ENCODE data around the gene SLC39A1.

The SLC39A1 gene

DNA sequence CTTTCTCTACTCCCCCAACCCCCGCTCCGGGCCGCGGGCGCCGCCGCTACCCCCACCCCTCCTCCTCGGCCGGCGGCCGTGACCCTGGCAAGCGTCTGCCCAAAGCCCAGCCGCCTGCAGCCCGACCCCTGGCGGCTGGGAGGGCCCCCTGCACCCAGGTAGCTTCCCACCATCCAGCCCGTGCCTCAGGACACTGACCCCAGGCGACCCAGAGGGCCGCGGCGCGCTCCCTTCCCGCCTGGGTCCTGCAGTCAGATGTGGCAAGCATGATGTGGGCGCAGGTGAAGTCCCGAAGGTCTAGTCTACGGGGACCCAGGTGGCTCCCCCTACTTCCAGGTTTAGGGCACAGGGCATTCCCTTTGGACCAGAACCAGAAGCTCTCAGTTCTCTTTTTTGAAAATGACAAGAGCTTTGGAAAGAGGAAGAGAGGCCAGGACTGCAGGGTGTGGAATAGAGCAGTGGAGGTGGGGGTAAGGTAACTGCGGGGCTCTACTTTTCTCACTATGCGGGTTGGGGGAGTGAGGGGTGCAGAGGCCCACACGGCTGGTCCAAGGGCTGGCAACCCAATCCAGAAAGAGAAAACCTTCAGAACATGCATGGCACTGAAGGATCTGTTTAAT, 16.6 kb downstream of the SLC39A1 start, which contains the start of gene DENND4B:
Gene DENND4B, minus strand, starts transcription at position 97 of the 620 bp plus-strand sequence. CDS start 2,344 bp downstream, outside the sequence.
- DNase-seq (ENCODE audit: low read depth) = peak; percentile 72

DNA sequence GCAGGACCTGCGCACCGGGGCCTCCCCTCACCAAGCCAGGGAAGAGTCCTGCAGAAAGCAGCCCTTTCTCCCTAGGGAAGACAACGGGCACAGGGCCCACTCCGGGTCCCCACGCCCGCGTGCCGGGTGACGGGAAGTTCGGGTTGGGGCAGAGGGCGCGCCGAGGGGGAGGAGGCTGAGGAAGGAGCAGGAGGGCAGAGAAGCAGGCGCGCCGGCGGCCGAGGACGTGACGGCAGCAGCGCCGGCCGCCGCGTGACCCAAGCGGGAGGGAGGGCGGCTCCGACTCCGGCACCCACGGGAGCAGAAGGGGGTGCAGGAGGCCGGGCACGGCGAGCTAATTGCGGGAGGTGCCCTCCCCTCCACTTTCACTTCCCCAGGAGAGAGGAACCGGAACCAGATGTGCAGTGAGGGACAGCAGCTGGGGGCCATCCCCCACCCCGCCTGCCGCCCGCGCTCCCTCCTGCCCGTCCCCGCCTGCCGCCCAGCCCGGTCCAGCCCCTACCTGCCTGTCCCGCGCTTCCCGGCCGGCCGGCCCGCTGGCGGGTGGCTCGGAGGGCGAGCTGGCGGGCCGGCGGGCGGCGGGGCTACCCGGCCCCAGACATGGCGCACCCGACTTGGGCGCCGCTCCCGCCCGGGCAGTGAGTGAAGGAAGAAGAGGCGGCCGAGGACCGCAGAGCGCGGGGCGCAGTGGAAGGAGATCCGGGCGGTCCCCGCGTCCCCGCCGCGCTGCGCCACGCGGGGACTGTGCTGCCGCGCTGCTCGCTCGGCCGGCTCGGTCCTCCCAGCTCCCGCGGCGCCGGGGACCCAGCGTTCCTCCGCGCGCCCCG, 17.3 kb downstream of the SLC39A1 start:
- peak; percentile 60 for DNase-seq (ENCODE audit: low read depth)

DNA sequence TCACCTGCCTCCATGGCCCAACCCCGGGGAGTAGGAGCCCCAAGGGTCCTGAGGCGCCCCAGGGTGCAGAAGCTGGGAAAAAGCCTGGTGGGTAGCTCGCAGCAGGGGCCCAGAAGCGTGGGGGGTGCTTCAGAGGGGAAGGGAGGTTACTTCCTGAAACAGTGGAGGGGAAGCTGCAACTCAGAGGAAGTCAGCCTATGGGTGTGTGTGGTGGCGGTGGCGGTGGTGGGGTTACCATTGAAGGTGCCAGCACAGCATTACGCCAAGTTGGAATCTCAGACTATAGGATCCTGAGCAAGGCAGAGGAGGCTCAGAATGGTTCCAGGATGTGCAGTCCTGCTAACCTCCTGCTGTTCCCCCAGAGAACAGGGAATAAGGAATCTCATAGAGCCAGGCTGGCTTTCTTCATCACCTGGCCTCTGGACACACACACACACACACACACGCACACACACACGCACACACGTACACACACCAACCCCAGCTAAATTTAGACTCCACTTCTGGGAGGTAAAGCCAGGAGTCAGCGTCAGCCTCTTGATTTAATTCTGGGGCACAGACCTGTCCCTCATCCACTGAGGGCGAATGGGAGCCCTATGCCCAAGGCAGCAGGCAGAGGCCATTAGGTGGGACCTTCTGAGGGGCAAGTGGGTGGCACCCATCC, 18.1 kb downstream of the SLC39A1 start:
- peak; percentile 59 for DNase-seq (ENCODE audit: low read depth)

DNA sequence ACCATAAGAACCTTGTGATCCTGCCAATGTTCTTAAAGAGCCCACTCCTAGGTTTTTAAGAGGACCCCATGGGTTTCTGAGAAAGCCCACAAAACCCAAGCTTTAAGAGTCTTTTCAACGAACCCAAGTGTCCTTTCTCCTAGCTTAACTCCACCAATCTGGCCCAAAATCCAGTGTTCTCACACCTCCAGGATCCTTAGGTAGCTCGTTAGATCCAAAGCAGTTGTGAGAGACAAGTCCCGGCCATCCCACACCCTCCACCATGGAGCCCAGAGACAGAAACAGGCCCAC, 18.6 kb downstream of the SLC39A1 start:
- no peak for DNase-seq (ENCODE audit: low read depth)

DNA sequence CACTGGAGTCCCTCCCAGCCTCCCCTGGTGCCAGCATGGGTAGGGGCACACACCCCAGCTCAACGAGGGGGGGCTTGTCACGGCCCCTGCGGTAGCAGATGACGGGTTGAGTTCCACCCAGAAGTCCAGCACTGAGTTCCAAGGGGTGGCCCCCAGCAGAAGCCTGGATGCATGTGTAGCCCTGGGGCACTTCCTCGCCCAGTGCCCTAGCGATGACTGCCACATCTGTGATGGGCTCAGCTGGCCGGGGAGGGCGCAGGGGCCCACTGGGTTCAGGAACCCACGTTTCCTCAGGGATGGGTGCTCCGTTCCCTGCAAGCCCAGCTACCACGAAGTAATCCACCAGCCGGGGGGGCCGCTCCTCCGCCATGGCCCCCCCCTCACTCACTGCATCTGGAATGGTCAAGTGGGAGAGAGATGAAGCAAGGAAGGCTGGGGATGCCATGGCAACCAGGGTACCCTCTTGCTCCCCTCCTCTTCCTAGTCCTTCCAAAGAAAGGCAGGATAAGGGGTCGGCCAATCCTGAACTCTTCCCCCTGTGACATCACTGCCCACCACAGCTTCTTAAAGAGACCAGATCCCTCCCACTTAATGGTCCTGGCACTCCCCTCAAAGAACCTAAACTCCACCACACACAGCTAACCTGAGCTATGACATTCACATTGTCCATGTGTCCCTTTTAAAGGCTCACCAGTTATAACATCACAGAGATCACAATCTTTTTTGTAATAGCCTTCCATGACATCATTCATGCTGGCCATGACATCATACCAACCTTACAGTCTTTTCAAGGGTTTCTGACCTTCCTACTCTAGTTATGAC, 19.1 kb downstream of the SLC39A1 start:
- no peak for DNase-seq (ENCODE audit: low read depth)

DNA sequence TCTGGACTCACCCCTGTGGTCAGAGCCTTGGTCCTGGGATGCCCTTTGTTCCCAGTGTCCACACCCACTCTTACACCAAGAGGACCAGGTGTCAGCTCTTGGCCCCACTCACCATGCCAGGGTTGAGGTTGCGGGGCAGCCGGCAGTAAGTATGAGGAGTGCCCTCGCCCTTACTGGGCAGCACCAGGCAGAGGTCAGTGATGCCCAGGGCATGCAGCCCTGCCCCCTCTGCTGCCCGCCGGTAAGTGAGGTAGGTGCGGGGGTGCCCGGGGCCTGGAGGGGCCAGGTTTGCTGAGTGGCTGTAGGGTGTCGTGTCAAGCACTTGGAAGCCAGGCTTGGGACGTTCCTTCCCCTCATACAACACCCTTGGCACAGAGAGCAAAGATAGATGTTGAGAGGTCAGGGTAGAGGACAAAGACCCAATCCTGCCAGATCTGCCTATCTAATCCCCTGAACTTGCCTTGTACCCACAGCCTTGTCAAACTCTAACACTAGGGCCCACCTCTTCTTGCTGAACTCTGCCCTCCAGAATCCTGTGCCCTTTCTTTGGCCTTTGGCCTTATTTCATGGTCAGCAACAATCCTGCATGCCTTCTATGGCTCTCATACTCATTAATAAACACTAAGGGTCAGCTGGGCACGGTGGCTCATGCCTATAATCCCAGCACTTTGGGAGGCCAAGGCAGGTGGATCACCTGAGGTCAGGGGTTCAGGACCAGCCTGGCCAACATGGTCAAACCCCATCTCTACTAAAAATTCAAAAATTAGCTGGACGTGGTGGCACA, 20.4 kb downstream of the SLC39A1 start:
- no peak for DNase-seq (ENCODE audit: low read depth)

DNA sequence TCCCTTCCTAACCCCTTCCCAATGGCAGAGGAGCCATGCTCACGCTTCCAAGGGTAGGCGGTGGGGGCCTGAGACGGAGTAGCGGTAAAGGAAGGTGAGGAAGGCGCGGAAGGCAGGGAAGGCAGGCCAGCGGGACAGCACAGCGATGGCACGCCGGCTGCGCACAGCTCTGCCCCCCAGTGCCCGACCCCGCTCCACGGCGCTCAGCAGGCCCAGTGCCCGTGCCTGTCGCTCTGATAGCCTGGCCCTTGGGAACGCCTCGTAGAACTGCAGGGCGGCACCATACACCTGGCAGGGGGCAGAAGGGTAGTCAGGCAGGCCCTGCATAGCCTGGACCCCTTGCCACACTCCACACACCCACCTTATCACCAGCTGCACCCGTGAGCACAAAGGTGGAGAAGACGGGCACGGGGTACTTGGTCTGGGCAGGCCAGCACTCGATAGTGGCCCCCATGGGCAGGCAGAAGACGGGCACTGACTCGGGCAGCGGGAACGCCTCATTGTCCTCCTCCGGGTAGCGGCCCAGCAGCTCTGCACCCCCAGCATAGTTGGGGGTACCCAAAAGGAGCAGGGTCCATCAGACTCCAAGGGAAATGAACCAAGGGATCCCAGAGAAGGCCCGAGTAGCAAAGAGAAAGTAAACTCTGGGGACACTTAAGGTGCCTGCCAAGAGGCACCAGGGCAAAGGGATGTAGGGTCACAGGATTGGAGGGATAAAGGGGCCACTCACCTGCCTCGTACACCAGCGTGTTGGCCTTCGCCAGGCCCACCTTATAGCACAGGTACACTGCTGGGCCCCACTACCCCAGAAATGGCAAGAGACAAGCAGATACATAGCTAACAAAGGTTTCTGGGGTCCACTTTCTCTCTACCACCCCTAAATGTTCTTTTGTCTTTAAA, 21.3 kb downstream of the SLC39A1 start:
- DNase-seq (ENCODE audit: low read depth) = no peak

DNA sequence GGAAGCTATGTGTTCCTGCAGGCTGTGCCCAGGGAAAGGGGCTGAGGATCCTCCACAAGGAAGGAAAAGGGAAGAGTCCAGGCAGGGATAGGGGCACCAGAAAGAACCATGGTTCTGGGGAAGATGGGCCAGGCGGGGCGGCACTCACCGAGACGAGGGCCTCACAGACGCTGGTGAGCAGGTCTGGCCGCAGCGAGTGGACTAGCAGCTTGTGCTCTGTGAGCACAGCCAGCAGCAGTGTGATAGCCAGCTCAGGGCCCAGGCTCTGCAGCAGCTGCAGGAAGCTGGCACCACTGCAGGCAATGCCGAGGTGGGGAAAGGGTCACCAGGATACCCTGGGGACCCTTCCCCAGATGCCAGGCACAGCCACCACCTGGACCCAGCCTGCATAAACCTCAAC, 22.6 kb downstream of the SLC39A1 start:
- DNase-seq (ENCODE audit: low read depth) = no peak

DNA sequence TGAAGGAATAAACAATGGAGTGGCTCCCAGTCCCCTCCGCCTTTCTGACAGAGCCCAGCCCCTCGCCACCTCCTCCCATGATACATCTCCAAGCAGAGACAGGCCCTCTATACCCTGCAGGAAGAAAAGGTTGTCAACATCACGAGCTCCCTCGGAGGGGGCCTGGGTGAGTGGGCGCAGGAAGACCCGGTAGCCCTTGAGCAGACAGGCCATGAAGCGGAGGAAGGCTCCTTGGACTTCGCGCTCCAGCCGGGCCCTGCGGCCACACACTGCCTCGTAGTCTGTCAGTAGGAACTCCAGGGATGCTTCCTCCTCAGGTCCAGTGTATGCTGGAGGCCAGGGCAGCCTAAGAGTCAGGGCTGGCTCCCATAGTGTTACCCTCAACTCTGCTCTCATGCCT, 23.9 kb downstream of the SLC39A1 start:
- DNase-seq (ENCODE audit: low read depth) = no peak

DNA sequence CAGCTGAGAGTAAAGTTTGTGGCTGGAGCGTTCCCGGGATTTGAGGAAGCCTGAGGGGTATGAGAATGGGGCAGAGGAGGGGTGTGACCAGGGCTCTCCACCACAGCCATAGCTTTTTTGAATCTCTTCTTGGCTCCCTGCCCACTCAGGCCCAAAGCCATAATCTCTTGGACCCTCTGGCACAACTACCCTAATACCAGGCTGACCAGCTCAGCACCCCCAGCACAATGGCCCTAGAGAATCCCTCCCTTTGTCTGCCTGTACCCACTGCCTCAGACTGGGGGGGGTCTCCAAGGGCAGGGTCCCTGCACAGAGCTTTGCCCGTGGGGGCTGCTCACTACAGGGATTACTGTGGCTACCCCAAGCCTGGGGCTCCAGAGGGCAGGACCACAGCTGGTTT, 24.3 kb downstream of the SLC39A1 start:
- no peak for DNase-seq (ENCODE audit: low read depth)

DNA sequence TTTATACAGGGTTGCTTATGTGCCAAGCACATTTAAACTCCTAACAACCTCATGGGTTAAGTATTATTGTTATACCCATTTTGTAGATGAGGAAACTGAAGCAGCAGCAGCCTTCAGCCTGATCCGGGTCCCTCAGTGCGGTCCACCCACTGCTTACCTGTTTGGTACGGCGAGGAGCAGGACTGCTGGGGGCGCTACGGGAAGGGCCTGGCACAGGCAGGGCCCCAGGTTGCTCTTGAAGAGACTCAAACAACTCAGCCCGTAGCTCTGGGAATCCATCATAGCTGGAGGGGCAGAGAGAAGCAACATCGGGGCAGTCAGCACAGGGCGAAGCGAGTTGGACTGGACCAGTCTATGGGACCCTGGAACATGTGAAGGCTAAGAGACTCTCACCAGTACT, 26.0 kb downstream of the SLC39A1 start:
- no peak for DNase-seq (ENCODE audit: low read depth)

DNA sequence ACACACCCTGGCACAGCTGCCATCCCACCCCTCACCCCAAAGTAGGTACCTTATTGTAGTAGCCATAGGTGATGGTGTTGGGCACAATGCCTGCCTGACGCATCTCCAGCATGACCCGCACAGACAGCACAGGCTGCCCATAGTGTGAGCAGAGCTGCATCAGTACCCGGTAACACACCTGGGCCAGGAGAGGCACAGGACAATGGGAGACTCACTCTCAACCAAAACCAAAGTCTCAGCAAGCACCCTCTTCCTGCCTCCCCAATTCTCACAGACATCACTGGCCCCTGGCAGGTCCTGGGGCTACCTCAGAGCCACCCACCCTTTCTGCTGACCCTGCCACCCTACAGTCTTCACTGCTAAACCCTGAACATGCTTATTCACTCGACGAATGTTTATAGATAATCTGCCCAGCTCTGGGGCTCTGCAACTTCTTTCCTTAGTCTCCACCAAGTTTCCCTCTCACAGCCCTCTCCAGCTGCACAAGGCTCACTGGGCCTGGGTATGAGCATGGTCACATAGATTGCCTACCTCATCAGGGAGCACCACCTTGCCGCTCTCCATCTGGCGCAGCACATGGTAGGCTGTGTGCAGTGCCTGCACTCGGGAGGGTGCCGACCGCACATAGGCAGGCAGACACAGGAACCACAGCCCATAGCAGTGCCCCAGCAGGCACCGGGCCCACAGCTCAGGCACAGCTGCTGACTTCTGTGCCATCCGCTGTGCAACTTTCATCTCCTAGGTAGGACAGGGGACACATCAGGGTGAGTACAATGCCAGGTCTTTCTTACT, 27.1 kb downstream of the SLC39A1 start:
- DNase-seq (ENCODE audit: low read depth) = no peak

DNA sequence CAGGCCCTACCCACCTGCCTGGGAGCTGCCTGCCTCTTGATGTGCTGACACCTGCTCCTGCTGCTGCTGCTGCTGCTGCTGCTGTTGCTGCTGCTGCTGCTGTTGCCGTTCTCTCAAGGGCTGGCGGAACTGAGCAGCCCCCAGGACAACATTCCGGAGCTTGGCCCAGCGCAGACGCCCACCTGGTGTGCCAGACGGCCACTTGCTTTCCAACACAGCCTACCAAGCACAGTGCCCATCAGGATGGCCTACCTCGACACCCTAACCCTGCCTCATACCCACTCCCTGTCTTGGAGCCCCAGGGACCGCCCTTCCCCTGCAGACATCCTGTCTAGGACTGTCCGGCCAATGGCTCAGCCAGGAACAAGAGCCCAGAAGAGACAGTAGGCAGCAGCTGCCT, 28.6 kb downstream of the SLC39A1 start:
- DNase-seq (ENCODE audit: low read depth) = no peak

DNA sequence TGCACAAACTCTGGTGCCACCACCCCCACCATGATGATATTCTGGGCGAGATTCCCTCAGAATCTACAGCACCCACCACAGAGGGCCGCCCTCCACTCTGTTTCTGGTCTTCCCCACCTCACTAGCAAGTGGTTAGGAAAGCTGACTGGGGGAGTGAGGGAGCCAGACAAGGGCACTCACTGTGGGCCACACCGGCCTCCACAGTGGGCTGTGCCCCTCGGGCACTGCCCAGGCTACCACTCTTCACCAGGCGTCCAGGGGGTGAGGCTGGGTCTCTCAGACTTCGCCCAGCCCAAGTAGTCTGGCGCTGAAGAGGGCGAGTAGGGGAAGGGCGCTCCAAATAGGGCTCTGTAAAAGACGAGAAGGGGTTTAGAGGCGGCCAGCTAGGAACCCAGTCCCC, 29.4 kb downstream of the SLC39A1 start:
- DNase-seq (ENCODE audit: low read depth) = no peak

DNA sequence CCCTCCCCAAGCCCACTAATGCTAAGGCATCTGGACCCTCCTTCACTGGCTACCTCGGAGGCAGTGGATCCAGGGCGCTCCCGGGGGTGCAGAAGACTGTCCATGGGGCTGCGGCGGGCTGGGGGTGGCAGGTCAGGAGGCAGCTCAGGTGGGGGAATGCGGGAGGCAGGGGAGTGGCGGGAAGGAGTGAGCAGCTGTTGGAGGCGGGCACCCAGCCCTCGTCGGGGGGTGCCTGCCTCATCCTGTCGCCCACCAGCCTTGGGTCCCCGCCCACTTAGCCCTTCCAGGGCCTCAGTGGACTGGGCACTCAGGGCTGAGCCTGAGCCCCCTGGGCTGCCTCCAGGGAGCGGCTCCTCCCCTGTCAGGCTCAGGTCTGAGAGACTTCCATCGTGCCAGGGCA, 29.9 kb downstream of the SLC39A1 start:
- no peak for DNase-seq (ENCODE audit: low read depth)

DNA sequence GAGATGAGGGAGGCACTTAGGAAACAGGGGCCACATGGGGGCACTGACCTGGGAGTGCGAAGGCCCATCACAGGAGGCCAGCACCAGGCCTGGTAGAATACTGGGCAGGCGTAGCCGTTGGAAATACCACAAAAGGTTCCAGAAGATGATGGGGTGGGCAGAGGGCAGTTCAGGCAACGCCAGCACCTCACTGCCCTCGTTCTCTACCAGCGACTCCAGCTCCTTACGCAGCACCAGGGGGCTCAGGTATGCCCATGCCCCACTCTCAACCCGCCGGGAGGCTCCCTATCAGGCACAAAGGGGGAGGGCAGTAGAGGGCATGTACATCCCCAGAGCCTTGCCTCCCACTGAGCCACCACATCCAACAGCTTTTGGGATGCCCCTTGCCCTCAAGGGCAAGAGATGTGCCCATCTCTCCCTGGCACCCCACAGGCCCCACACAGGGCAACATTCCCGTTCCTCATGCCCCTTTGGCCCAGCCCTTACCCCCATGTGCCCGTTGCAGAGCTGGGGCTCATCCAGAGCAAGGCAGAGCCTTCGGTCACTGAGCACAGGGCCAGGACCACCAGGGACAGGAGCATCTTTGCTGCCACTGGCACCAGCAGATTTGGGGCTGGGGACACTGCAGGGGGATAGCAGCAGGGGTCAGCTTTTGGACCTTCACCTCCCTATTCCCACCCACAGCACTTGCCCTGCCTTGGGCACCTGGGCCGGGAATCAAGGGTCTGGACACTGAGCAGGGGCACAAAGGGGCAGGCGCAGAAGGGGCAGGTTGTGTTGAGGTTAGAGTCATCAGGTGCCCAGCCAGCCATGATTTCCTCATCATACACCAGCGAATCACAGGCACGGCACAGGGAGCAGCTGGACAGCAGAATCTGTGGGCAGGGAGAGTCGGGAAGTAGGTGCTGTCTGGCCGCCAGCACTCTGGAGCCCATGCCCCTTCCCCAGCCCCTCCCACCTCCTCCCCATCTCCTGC, 30.9 kb downstream of the SLC39A1 start:
- no peak for DNase-seq (ENCODE audit: low read depth)

DNA sequence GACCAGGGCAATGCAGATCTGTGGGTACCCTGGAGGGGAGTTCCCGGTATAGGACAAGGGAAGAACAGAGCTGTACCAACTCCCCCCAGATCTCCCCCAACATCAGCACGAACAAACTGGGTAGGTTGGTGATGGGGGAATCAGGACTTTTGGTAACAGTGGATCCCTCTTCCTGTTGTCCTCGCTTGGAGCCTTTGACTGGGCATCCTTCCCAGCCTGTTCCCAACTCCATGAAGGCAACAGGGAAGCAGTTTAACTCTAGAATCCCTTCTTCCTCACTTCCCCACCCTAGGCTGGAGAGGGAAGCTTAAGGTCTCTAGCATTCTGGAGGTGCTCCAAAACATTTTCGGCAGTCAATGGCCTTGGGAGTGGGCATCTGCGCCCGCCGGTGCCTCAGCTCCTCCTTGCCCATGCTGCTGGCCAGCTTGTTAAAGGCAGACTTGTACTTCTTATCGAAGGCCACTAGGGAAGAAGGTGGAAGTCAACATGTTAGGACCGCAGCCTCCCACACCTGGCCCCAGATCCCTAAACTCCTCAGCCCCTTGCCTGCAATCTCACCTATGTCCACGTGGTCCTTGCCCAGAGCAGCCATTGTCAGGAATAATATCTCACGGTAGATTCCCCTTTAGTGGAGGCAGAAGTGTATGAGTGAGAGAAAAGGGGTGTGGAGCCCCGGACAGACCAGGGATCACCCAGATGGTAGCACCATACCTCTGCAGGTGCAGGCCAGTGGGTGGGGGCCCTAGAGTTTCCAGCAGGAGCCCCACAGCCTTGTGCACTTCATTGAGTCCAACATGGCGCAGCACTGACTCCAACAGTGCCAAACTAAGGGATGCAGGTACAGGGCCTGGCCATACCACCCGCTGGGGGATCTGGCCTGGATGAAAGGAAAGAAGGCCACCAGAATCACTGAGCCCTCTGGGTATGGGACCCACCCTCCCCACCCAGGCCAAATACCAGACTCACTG, 33.1 kb downstream of the SLC39A1 start:
- DNase-seq (ENCODE audit: low read depth) = no peak

All from activated T-cell treated with anti-CD3 and anti-CD28 coated beads for 24 hours (primary cell).